Gastrocnemius medialis (tissue), 4 donors: ENCODE measurements around the gene RSBN1. TPM values are rescaled to one million over a fixed set of nuclear protein-coding genes. Genes with fewer than 3 reads are reported as not detected.

ENCODE experiments used
- ATAC-seq, 2 donors: fragments of 150-250 bp; one replicate each; pipeline ENCODE4 v1.9.1; 2016
- DNase-seq, 2 donors: peaks; one replicate each; pipeline ENCODE4 v3.0.0-alpha.2; 2019
- H3K27ac ChIP-seq, 4 donors: fragments of 200-600 bp; sonication (generic); 1 replicate in 1 of 4; 2 replicates in 3 of 4; pipeline ENCODE4 v1.5.1; 2016 to 2018; ENCODE audit warnings: mild to moderate bottlenecking in 2 of 4, moderate library complexity in 1 of 4
- H3K27me3 ChIP-seq, 3 donors: fragments of 200-600 bp; sonication (generic) in 2 of 3; 1 replicate in 1 of 3; 2 replicates in 2 of 3; pipeline versions ENCODE4 v1.5.1 to v1.6.0; 2016 to 2019; ENCODE audit warnings: mild to moderate bottlenecking in 1 of 3, moderate library complexity in 1 of 3
- H3K36me3 ChIP-seq, 2 donors: fragments of 200-600 bp; sonication (generic) in 1 of 2; one replicate each; pipeline ENCODE4 v1.5.1; 2017 to 2018
- H3K4me1 ChIP-seq, 2 donors: fragments of 200-600 bp; sonication (generic) in 1 of 2; one replicate each; pipeline ENCODE4 v1.5.1; 2016 to 2017; ENCODE audit warnings: mild to moderate bottlenecking in 2 of 2
- H3K4me3 ChIP-seq, 4 donors: fragments of 200-600 bp; sonication (generic) in 3 of 4; 1 replicate in 1 of 4; 2 replicates in 3 of 4; pipeline ENCODE4 v1.5.1; 2016 to 2019; ENCODE audit warnings: mild to moderate bottlenecking in 2 of 4
- H3K9me3 ChIP-seq, 3 donors: fragments of 200-600 bp; sonication (generic) in 2 of 3; 1 replicate in 1 of 3; 2 replicates in 2 of 3; pipeline ENCODE4 v1.5.1; 2016 to 2019
- CTCF ChIP-seq, 5 experiments: fragments of 450-650 bp in 3 of 5; fragments of 200-600 bp in 2 of 5; sonication (generic) in 2 of 5; IDR thresholded peaks in 4 of 5; conservative IDR thresholded peaks in 1 of 5; 1 replicate in 4 of 5; 2 replicates in 1 of 5; pipeline ENCODE4 v1.5.1; 2016 to 2019; ENCODE audit warnings: antibody characterized with exemption in 5 of 5, mild to moderate bottlenecking in 3 of 5, moderate library complexity in 3 of 5
- POLR2A ChIP-seq, 2 donors: fragments of 450-650 bp; IDR thresholded peaks; one replicate each; pipeline ENCODE4 v1.6.1; 2017; ENCODE audit warnings: antibody characterized with exemption in 2 of 2, mild to moderate bottlenecking in 2 of 2, moderate library complexity in 2 of 2
- in situ Hi-C, 4 donors: fragments of 200-750 bp; cut with MboI; loops; one replicate each; pipeline versions ENCODE4 v1.15.0 to v1.8.0; 2017; ENCODE audit warnings: low sequenced_read_pairs in 4 of 4
- intact Hi-C: fragments of 100-400 bp; cut with DNase I; formaldehyde crosslinking; loops from one replicate; pipeline ENCODE4 v1.15.1; 2023; ENCODE audit warnings: low total_unique reads
- total RNA-seq, 4 donors: library from RNA; depleted of rRNA; stranded (reverse); fragments of >200 nt; gene quantifications; one replicate each; pipeline versions ENCODE4 v1.1.0 to v1.2.3, GENCODE V29; 2016

Gene RSBN1
- total RNA-seq, 4 donors from 2014 or later, result 9.9 to 24.8 (median 24.0) TPM

- Histone ChIP-seq H3K36me3 (peaks cover 0 to 28% of the 10 kb centered on the region in 2 donors), H3K27ac (no peak overlapping the region), H3K4me3 (no peak overlapping the region), H3K27me3 (no peaks in the 10 kb centered on the region), H3K9me3 (no peaks in the 10 kb centered on the region), H3K4me1 (no peaks in the 10 kb centered on the region)
- no peak for ATAC-seq
- in situ Hi-C loops (no loop called here), intact Hi-C loops (no loop called here)
- DNase-seq, result no peak
- TF ChIP-seq POLR2A (IDR thresholded peaks at IDR 0.05) (no peak), CTCF (IDR thresholded peaks at IDR 0.05 in 4 of 5, conservative IDR thresholded peaks at IDR 0.05 in 1 of 5) (no peak)
These were observed 62.9 kb downstream of the RSBN1 start for GRCh38 chr1:113749402-113749801.

- ATAC-seq (no peak), DNase-seq (no peak)
- TF ChIP-seq CTCF (IDR thresholded peaks at IDR 0.05 in 4 of 5, conservative IDR thresholded peaks at IDR 0.05 in 1 of 5) (no peak), POLR2A (IDR thresholded peaks at IDR 0.05) (no peak)
- H3K27ac ChIP-seq, result no peak overlapping the region
- no peaks in the 10 kb centered on the region for H3K9me3 ChIP-seq
- intact Hi-C loops (no loop called here), in situ Hi-C loops (no loop called here)
- no peak overlapping the region for H3K4me3 ChIP-seq
- no peaks in the 10 kb centered on the region for H3K4me1 ChIP-seq
- H3K36me3 ChIP-seq, result peaks cover 0 to 17% of the 10 kb centered on the region in 2 donors
- no peaks in the 10 kb centered on the region for H3K27me3 ChIP-seq
These were observed 64.9 kb downstream of the RSBN1 start for GRCh38 chr1:113747376-113747775.

GRCh38 chr1:113745425-113745824 lies 66.9 kb downstream of the RSBN1 start:
- Histone ChIP-seq H3K27me3 (no peaks in the 10 kb centered on the region), H3K36me3 (peaks cover 0 to 14% of the 10 kb centered on the region in 2 donors), H3K9me3 (no peaks in the 10 kb centered on the region), H3K4me3 (no peak overlapping the region), H3K27ac (no peak overlapping the region), H3K4me1 (no peaks in the 10 kb centered on the region)
- TF ChIP-seq CTCF (IDR thresholded peaks at IDR 0.05 in 4 of 5, conservative IDR thresholded peaks at IDR 0.05 in 1 of 5) (no peak), POLR2A (IDR thresholded peaks at IDR 0.05) (no peak)
- DNase-seq, result no peak
- ATAC-seq, result no peak
- in situ Hi-C loops, result no loop called here
- intact Hi-C loops, result no loop called here

GRCh38 chr1:113744114-113744513 lies 68.2 kb downstream of the RSBN1 start:
- Histone ChIP-seq H3K36me3 (peaks cover 0 to 2% of the 10 kb centered on the region in 2 donors), H3K4me1 (no peaks in the 10 kb centered on the region), H3K27me3 (no peaks in the 10 kb centered on the region), H3K27ac (no peak overlapping the region), H3K4me3 (no peak overlapping the region), H3K9me3 (no peaks in the 10 kb centered on the region)
- TF ChIP-seq CTCF (IDR thresholded peaks at IDR 0.05 in 4 of 5, conservative IDR thresholded peaks at IDR 0.05 in 1 of 5) (no peak), POLR2A (IDR thresholded peaks at IDR 0.05) (no peak)
- ATAC-seq (no peak), DNase-seq (no peak)
- intact Hi-C loops (no loop called here), in situ Hi-C loops (no loop called here)

GRCh38 chr1:113742515-113742914 lies 69.8 kb downstream of the RSBN1 start:
- Histone ChIP-seq H3K9me3 (no peaks in the 10 kb centered on the region), H3K4me3 (no peak overlapping the region), H3K27me3 (no peaks in the 10 kb centered on the region), H3K36me3 (peaks cover 0 to 10% of the 10 kb centered on the region in 2 donors), H3K27ac (no peak overlapping the region), H3K4me1 (no peaks in the 10 kb centered on the region)
- no peak for DNase-seq
- in situ Hi-C loops, result no loop called here
- no peak for ATAC-seq
- TF ChIP-seq CTCF (IDR thresholded peaks at IDR 0.05 in 4 of 5, conservative IDR thresholded peaks at IDR 0.05 in 1 of 5) (no peak), POLR2A (IDR thresholded peaks at IDR 0.05) (no peak)
- intact Hi-C loops, result no loop called here
